HepG2 (cell line): ENCODE measurements around the gene TRH. TPM values are rescaled to one million over a fixed set of nuclear protein-coding genes. Genes with fewer than 3 reads are reported as not detected.

Experiments used
- ATAC-seq: fragments of 200-7000 bp; cut with Tn5 transposase; 3 replicates; pipeline ENCODE4 v1.9.1; 2020; ENCODE audit warnings: mild to moderate bottlenecking, moderate library complexity
- BruUV-seq: library from RNA; stranded (reverse); fragments of 400-500 nt; replicated peaks from 2 replicates; lab custom pipeline; 2021; lab: Mats Ljungman, UMichigan
- CTCF ChIA-PET: fragments of 300-600 bp; formaldehyde crosslinking; extraction: SDS; loops from one replicate; lab custom pipeline; 2021; ENCODE audit warnings: low total read pairs, inconsistent platforms, low intra/inter-chr PET ratio; lab: Yijun Ruan, JAX
- POLR2A ChIA-PET: fragments of 350-600 bp; sonication (Branson Sonifier 250); formaldehyde crosslinking; loops from one replicate; lab custom pipeline; 2020; ENCODE audit warnings: antibody characterized with exemption, inconsistent platforms; lab: Yijun Ruan, JAX
- DNase-seq: peaks from one replicate; pipeline ENCODE4 v3.0.0-alpha.2; 2015; ENCODE audit warnings: low spot score
- FAIRE-seq: peaks from 3 replicates; lab custom pipeline; 2011; peaks lifted over from hg19 to GRCh38; lab: Jason Lieb, UNC
- H2AFZ ChIP-seq: one replicate; pipeline ENCODE4 v1.6.1; 2011; ENCODE audit warnings: low read length, inconsistent platforms
- H3K27ac ChIP-seq: fragments of 300-600 bp; 3 replicates; pipeline ENCODE4 v1.8.0; 2011; ENCODE audit warnings: mixed run types, mild to moderate bottlenecking, mixed read lengths, low read length, inconsistent platforms; ENCODE audit not compliant: insufficient read depth; ENCODE audit errors: extremely low read length
- H3K27me3 ChIP-seq, 2 experiments: fragments of 200-600 bp in 1 of 2; 2 replicates in 1 of 2; 3 replicates in 1 of 2; pipeline versions ENCODE4 v1.6.0 to v1.8.0; 2011; ENCODE audit warnings: low read length in 2 of 2, mild to moderate bottlenecking in 2 of 2, moderate library complexity in 2 of 2, inconsistent platforms in 1 of 2; ENCODE audit not compliant: insufficient read depth in 2 of 2, control insufficient read depth in 1 of 2
- H3K36me3 ChIP-seq, 2 experiments: fragments of 200-600 bp in 1 of 2; replicated peaks in 1 of 2; 2 replicates in 1 of 2; 3 replicates in 1 of 2; pipeline versions ENCODE4 v1.5.1 to v1.8.0; 2011; ENCODE audit warnings: low read length in 2 of 2, inconsistent platforms in 1 of 2; ENCODE audit not compliant: insufficient read depth in 2 of 2, control insufficient read depth in 1 of 2
- H3K4me1 ChIP-seq: 2 replicates; pipeline ENCODE4 v1.5.1; 2012; ENCODE audit warnings: low read length, inconsistent platforms; ENCODE audit not compliant: insufficient read depth
- H3K4me2 ChIP-seq: 2 replicates; pipeline ENCODE4 v1.6.0; 2011; ENCODE audit warnings: low read depth, low read length, inconsistent platforms
- H3K4me3 ChIP-seq, 3 experiments: fragments of 200-600 bp in 1 of 3; sonication (generic), shearing (Covaris generic) in 1 of 3; replicated peaks in 1 of 3; 2 replicates each; pipeline ENCODE4 v1.5.1; 2011 to 2016; ENCODE audit warnings: low read length in 3 of 3, inconsistent platforms in 2 of 3, low read depth in 2 of 3, mild to moderate bottlenecking in 2 of 3, control low read depth in 1 of 3, mixed read lengths in 1 of 3; ENCODE audit not compliant: insufficient read depth in 1 of 3
- H3K79me2 ChIP-seq: one replicate; pipeline ENCODE4 v1.6.1; 2011; ENCODE audit warnings: low read length, inconsistent platforms; ENCODE audit not compliant: insufficient read depth
- H3K9ac ChIP-seq: 2 replicates; pipeline ENCODE4 v1.6.0; 2011; ENCODE audit warnings: mild to moderate bottlenecking, low read depth, low read length, inconsistent platforms; ENCODE audit not compliant: insufficient read depth
- H3K9me3 ChIP-seq: 2 replicates; pipeline ENCODE4 v1.5.1; 2012; ENCODE audit warnings: mild to moderate bottlenecking, low read length
- H4K20me1 ChIP-seq: 2 replicates; pipeline ENCODE4 v1.6.0; 2011; ENCODE audit warnings: inconsistent platforms, mild to moderate bottlenecking, low read length, moderate library complexity; ENCODE audit not compliant: insufficient read depth
- ATF5 ChIP-seq: sonication (generic); formaldehyde crosslinking; IDR thresholded peaks from 2 replicates; pipeline ENCODE4 v1.4.0; 2020; ENCODE audit warnings: mild to moderate bottlenecking, low read depth, missing genetic modification reagents
- ATRX ChIP-seq: sonication (generic); formaldehyde crosslinking; IDR thresholded peaks from 2 replicates; pipeline ENCODE4 v1.4.0; 2020; ENCODE audit warnings: missing genetic modification reagents, borderline replicate concordance
- CC2D1A ChIP-seq: sonication (generic); formaldehyde crosslinking; IDR thresholded peaks from 2 replicates; pipeline ENCODE4 v1.8.1; 2023; ENCODE audit warnings: mild to moderate bottlenecking, missing genetic modification reagents
- EP300 ChIP-seq, 3 experiments: sonication (generic) in 1 of 3; formaldehyde crosslinking in 1 of 3; IDR thresholded peaks; 2 replicates each; pipeline versions ENCODE4 v1.5.1 to v1.6.1; 2011 to 2020; ENCODE audit warnings: low read depth in 2 of 3, low read length in 2 of 3, borderline replicate concordance in 1 of 3, improper control_type of control experiment in 1 of 3, mild to moderate bottlenecking in 1 of 3, missing genetic modification reagents in 1 of 3, moderate library complexity in 1 of 3
- MAFG ChIP-seq: sonication (generic); formaldehyde crosslinking; IDR thresholded peaks from 2 replicates; pipeline ENCODE4 v1.5.1; 2020; ENCODE audit warnings: mild to moderate bottlenecking, missing genetic modification reagents
- PHF20 ChIP-seq: sonication (generic); formaldehyde crosslinking; IDR thresholded peaks from 2 replicates; pipeline ENCODE4 v1.5.0; 2020; ENCODE audit warnings: mild to moderate bottlenecking, missing genetic modification reagents
- PRPF4 ChIP-seq: fragments of 200-400 bp; formaldehyde crosslinking; IDR thresholded peaks from 2 replicates; pipeline ENCODE4 v1.6.1; 2016; ENCODE audit warnings: low read length, low read depth; ENCODE audit not compliant: poor library complexity, severe bottlenecking
- RBM22 ChIP-seq: fragments of 200-400 bp; formaldehyde crosslinking; optimal IDR thresholded peaks from 2 replicates; pipeline ENCODE3; 2017; ENCODE audit warnings: mild to moderate bottlenecking, low read length, moderate library complexity
- RBM39 ChIP-seq: fragments of 200-400 bp; formaldehyde crosslinking; IDR thresholded peaks from one replicate; pipeline ENCODE4 v1.6.1; 2018; ENCODE audit warnings: antibody characterized with exemption, mild to moderate bottlenecking, low read depth, low read length; ENCODE audit not compliant: poor library complexity, severe bottlenecking
- RFXANK ChIP-seq: IDR thresholded peaks from 2 replicates; pipeline ENCODE4 v1.6.1; 2016
- SNAPC2 ChIP-seq: sonication (generic); formaldehyde crosslinking; IDR thresholded peaks from 2 replicates; pipeline ENCODE4 v1.8.1; 2022; ENCODE audit warnings: mild to moderate bottlenecking, missing genetic modification reagents
- SOX5 ChIP-seq: IDR thresholded peaks from 2 replicates; pipeline ENCODE4 v1.6.1; 2016; ENCODE audit warnings: borderline replicate concordance
- TRIM22 ChIP-seq: fragments of 450-650 bp; IDR thresholded peaks from 2 replicates; pipeline ENCODE4 v1.6.1; 2017
- ZNF263 ChIP-seq: sonication (generic); formaldehyde crosslinking; IDR thresholded peaks from 2 replicates; pipeline ENCODE4 v1.4.0; 2020; ENCODE audit warnings: missing genetic modification reagents
- ZNF513 ChIP-seq: sonication (generic); formaldehyde crosslinking; conservative IDR thresholded peaks from 2 replicates; pipeline ENCODE4 v1.5.0; 2020; ENCODE audit warnings: missing genetic modification reagents
- ZNF547 ChIP-seq: sonication (generic); formaldehyde crosslinking; IDR thresholded peaks from 2 replicates; pipeline ENCODE4 v1.5.1; 2020; ENCODE audit warnings: mild to moderate bottlenecking, missing genetic modification reagents
- WGBS: methylation state at CpG from one replicate; pipeline ENCODE4 v1.1.6; 2017; ENCODE audit warnings: low lambda C conversion rate; 5-methylcytosine and 5-hydroxymethylcytosine counted together
- in situ Hi-C: cut with HindIII; loops from 2 replicates; pipeline ENCODE4 v1.10.0; 2017; ENCODE audit warnings: low pct_unique_long_range_greater_than_20kb; ENCODE audit not compliant: extremely low pct_ligation_motif_present
- intact Hi-C: fragments of 100-400 bp; cut with micrococcal nuclease; formaldehyde crosslinking; loops from one replicate; pipeline ENCODE4 v1.10.0; 2022; ENCODE audit not compliant: unreplicated experiment
- polyA plus RNA-seq, 8 experiments: library from polyadenylated mRNA; depleted of rRNA in 3 of 8; stranded (reverse) in 7 of 8; unstranded in 1 of 8; fragments of >200 nt; fragmentation: Illumina TruSeq in 4 of 8; extraction: Trizol in 4 of 8; gene quantifications; 2 replicates each; pipeline versions ENCODE4 v1.2.1 to v1.2.3, GENCODE V29; 2011 to 2016; ENCODE audit warnings: low read depth in 4 of 8, missing spikeins in 1 of 8, mixed read lengths in 1 of 8; ENCODE audit not compliant: insufficient read depth in 1 of 8
- total RNA-seq, 5 experiments: library from RNA; depleted of rRNA; stranded (reverse); fragments of >200 nt; fragmentation: Illumina TruSeq; extraction: Trizol; gene quantifications; 2 replicates each; pipeline ENCODE4 v1.2.3, GENCODE V29; 2016; ENCODE audit warnings: low read depth in 1 of 5

Gene TRH
- total and polyA plus RNA-seq, 2 of the 13 experiments (the other 11 are each of a cell fraction or from before 2014, with no cell fraction given): not detected

GRCh38 chr3:129967761-129968160, 6.8 kb upstream of the TRH start:
- intact Hi-C loops (no loop called here), in situ Hi-C loops (no loop called here)
- POLR2A ChIA-PET: no interaction called here
- no peak for DNase-seq
- no peak for FAIRE-seq
- Histone ChIP-seq H4K20me1 (no peaks in the 10 kb centered on the region), H3K36me3 (no peaks in the 10 kb centered on the region), H2AFZ (no peak overlapping the region), H3K4me3 (no peak overlapping the region), H3K4me1 (peaks cover 25% of the 10 kb centered on the region), H3K9me3 (no peaks in the 10 kb centered on the region), H3K4me2 (no peak overlapping the region), H3K27ac (no peak overlapping the region), H3K27me3 (no peaks in the 10 kb centered on the region; a peak in 1 of 5 replicates), H3K79me2 (no peaks in the 10 kb centered on the region), H3K9ac (no peak overlapping the region)
- BruUV-seq: no TSS peak
- CTCF ChIA-PET: no interaction called here
- TF ChIP-seq CC2D1A (CRISPR knock-in tag) (no peak), ZNF263 (CRISPR knock-in tag) (no peak), ATF5 (no peak), EP300 (IDR thresholded peaks at IDR 0.05; ENCODE audit: low read depth in 2 of 2, low read length in 2 of 2) (no peak), EP300 (CRISPR knock-in tag; IDR thresholded peaks at IDR 0.05; ENCODE audit: borderline replicate concordance) (no peak), PRPF4 (no peak), ZNF547 (CRISPR knock-in tag) (no peak), RBM39 (no peak), SNAPC2 (CRISPR knock-in tag) (no peak), ZNF513 (CRISPR knock-in tag) (no peak), SOX5 (no peak), RFXANK (no peak), RBM22 (no peak), MAFG (no peak), TRIM22 (no peak), PHF20 (no peak), ATRX (CRISPR knock-in tag) (no peak)
- no peak for ATAC-seq
- WGBS: 71% methylated on average over 5 of the region's 5 CpGs
